Measurements from ENCODE around the gene CHIT1.

Gene CHIT1

DNA sequence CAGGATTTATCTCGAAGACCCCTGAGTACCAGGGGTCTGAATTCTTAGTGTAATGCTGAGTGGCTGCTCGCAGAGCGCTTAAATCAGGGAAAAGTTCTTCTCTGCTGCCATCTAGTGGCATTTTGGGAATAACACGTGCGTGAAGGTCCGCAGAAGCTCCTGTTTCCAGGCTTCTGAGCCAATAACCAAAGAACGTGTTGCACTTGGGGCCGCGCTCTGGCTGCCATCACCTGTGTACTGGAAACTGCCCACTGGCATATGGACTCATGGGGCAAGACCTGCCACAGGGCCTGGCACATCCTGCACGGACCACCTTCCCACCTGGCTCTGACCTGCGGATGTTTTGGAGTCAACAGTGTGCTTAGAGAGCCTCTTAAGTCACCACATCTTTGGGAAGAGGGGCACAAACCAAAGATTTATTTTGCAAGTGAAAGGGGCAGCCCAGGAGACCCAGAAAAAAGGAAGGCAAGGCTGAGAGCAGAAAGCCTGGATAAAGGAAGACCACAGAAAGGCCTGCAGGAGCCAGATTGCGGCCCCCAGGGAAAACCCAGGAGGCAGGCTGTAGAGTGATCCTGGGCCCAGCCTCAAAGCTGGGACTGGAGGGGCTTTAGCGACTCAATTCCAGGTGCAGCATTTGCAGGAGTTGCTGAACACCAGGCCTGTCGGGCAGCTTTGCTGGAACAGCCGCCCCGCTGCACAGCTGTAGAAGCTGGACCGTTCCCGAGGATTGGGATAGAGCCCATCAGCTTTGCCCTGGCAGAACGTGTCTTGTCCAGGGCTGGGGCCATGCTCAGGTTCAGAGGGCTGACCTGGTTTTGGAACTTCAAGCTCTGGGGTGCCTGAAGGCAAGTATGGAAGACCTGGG, 13.0 kb downstream of the CHIT1 start:
- peak; percentile 69 for DNase-seq (ENCODE audit: low spot score)

DNA sequence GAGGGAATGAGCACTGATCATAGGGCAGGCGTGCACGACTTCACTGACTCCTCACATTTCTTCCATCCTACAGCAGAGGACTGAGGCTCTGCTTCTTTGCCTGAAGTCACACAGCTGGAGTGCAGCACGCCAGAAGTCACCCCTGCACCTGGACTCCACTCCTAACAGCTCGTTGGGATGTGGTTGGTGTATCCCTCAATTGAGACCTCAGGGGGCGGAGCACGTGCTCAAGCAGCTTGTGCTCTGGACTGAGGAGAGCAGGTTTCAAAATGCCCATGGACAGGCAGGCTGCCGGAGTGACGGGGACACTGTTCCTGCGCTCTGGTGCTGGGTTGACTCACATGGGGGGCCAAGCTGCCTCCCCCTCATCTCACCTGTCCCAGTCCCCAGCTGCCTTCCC, 13.9 kb downstream of the CHIT1 start:
- no peak for DNase-seq (ENCODE audit: low spot score)

DNA sequence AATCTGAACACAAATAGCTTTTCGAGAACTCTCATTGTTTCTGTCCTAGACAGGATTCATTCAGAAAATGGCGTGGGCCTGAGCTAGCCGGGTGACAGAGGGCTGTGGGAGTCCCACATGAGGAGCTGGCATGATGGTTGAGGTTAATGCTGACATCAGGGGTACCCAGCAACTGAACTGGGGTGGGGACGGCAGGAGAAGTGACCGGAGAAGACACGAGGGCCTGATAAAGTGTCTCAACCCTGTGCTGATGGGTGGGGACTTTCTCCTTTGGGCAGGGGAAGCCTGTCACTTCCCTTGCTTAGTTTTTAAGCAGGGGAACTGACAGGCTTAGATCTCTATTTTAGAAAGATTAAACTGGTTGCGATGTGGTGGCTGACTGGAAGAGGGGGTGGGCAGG, 14.6 kb downstream of the CHIT1 start:
- DNase-seq (ENCODE audit: low spot score): no peak

DNA sequence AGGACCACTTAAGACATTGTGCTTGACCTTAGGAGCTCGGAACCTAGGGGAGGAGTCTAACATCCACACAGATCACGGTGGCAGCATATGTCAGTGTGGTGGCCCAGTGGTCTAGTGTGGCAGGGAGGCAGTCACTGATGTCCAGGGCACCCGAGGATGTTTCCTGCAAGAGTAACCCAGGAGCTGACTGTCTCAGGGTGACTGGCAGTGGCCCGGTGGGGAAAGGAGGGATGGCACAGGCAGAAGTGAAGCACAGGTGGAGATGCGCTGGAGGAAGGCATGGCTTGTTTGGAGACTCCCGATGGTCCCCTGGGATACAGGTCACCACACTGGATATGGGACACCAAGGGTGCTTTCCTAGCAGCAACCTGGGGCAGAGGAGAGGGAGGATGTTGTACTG, 16.3 kb downstream of the CHIT1 start:
- DNase-seq (ENCODE audit: low spot score): no peak

DNA sequence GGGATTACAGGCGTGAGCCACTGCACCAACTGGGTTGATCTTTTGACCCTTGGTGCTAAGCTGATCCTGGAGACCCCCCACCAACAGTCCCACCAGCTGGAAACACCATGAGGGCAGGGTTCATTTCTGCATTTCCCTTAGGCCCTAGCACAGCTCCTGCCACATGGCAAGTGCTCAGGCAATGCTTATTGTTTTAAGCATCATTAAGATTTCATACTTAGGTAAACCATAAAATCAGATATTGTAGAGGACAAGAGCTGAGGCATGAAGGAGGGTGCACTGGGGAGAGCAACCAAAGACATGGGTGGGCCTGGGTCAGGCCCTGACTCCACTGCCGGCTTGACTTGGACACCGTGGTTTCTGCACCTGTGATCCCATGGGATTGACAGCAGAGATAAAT, 17.7 kb downstream of the CHIT1 start:
- no peak for DNase-seq (ENCODE audit: low spot score)

DNA sequence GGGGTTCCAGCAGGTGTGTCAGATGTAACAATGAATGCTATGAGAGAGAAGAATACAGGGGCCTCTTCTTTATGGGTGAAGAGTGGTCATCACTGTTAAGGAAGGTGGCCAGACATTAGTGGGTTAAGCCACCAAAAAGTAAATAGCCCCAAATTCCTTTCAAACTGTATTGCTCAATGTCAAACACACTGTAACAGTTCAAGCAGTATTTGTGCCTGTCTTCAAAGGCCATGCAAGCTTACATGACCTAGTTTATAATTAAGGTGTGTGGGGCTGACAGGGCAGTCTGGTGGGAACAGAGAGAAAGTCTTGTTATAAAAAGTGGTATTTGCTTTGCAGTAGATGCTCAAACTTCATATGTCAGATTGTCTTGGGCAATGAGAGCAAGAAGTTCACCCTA, 18.5 kb downstream of the CHIT1 start:
- DNase-seq (ENCODE audit: low spot score): no peak

DNA sequence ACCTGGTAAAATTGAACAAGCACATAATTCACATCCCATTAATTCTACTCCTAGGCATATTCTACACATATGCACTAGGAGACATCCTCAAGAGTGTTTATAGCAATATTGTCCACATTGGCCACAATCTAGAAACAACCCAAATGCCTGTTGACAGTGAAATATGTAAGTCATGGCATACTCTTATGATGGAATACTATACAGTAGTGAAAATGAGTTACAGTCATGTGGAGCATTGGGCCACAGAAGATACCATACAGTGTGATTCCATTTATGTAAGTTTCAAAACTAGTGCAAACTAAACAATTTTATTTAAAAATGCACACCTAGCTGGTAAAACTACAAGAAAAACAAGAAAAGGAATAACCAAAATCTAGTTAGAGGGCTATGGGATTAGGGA, 19.1 kb downstream of the CHIT1 start:
- no peak for DNase-seq (ENCODE audit: low spot score)

DNA sequence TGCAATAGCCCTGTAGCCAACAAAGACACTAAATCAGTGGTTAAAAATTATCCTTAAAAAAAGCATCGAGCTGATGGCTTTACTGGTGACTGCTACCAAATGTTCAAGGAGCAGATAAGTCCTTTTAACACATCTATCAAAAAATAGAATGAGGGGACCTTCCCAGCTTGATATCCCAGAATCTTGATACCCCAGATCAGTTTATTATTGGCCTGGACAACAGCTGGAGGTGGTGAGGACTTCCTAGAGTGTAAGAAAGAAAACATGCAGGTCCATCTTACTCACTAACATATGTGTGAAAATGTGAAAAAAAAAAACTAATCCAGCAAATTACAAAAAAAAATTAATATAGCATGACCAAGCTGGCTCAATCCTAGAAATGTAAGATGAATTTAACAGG, 21.3 kb downstream of the CHIT1 start:
- DNase-seq (ENCODE audit: low spot score): no peak

DNA sequence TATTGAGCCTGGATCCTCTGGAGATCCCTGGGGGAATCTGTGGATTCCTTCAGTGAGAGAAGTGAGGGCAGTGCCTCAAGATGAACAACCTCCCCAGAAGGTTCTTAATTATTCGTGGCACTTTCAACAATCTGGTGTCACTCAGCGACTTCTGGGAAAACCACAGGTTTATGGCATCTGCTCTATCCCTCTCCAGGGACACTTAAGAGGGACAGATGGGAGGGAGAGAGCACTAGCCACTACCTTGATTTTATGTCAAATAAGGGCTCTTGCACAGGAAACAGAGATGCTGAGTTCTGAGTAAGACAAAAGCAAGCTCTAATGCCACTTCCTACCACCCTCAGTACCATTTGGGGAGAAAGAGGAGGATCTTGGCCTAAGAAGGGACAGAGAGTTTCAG, 21.7 kb downstream of the CHIT1 start:
- DNase-seq (ENCODE audit: low spot score): no peak

DNA sequence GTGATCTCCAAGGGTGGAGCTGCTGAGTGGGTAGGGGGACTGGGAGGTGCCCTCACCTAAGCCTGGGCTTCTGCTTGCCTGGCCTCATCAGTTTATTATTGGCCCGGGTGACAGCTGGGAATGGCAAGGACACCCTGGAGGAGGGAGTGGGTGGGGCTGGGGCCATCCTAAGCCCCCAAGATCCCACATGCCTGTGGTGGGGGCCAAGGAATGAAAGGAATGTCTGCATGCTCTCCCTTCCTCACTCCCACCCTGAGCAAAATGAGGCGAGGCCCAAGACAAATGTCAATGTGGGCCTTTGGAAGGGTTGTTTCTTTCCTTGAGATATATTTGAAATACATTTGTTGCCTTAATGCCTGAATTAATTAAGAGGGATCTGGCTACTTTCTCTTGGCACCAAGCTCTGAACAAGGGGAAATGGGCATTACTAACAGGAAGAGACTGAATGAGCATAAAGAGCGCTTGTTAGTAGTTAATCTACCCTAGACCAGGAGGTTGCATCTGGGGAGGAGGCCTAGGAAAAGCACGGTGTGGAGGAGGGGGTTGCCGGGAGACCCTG, 23.3 kb downstream of the CHIT1 start:
- DNase-seq (ENCODE audit: low spot score): no peak

DNA sequence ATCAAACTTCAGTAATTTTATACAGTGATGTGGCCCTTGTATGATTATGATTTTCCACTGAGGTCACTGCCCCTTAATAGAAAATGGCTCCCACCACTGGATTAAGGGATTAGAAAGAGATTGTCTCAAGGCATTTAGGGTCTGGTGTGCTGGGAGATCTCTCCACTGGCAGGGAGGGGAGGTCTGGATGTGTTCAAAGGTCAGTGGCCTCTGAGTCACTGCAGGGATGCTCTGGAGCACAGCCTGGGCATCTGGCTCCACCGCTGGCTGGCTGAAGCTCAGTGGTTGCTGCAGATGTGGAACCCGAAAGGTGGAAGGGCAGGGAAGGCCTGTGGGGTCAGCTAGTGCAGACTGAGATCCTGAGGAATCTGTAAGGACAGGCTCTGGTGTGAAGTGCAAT, 24.7 kb downstream of the CHIT1 start:
- no peak for DNase-seq (ENCODE audit: low spot score)

DNA sequence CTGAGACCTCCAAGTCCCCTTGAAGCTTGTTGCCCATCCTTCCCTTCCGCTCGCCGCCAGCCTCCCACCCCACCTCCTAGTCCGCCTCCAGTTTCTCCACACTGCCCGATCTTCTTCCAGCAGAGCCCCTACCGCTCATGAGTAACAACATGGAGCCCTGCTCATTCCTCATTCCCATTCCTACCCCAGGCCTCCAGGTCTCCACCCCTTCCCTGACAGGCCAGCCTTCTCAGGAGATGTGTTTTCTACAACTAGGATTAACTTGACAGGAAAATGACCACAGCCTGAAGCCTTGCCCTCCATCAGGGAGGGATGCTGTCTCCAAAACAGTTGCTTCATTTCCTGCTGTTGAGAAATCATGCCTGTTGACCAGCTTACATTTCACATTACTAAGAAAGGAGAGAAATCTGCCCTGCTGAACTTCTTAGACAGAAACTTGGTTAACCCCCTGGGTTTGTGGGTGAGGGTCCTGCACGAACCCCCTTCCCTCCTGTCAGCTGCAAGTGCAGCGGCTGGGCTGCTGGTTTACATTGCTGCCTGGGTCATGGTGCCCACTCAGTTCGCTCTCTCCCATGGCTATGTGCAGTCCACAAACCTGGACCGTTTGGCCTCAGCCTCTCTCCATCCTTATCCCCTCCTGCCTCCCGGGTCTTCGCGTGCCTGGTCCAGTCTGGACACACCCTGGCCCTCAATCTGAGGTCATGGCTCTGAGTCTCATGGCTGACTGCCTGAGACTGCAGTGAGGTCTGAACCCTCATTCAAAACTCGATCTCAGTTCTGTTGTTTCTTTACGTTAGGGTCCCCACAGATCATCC, 26.8 kb downstream of the CHIT1 start:
- DNase-seq (ENCODE audit: low spot score): no peak

DNA sequence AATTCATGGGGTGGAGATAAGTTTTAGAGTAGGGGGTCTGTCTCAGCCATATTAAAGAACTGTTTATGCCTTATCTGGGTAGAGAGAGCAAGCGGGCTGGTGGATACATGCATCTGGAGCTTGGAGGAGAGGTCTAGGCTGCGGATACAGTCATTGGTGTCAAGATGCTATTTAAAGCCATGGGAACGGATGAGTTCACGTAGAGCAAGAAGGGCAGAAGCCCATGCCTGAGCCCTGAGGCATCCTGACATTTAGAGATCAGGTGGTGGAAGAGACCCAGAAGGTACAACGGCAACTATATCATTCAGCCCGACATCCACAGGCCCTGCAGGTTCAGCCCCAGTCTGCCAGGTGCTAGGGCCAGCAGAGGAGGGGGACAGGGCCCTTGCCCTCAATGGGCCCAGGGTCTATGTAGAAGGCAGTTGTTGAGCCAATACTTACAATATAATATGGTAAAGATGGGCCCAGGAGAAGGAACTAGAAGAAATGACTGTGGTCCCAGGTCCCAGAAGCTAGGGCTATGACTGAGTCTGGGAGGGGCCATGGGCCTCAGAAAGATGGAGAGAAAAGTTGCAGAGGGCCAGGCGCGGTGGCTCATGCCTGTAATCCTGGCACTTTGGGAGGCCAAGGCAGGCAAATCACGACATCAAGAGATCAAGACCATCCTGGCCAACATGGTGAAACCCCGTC, 27.8 kb downstream of the CHIT1 start:
- DNase-seq (ENCODE audit: low spot score): no peak

DNA sequence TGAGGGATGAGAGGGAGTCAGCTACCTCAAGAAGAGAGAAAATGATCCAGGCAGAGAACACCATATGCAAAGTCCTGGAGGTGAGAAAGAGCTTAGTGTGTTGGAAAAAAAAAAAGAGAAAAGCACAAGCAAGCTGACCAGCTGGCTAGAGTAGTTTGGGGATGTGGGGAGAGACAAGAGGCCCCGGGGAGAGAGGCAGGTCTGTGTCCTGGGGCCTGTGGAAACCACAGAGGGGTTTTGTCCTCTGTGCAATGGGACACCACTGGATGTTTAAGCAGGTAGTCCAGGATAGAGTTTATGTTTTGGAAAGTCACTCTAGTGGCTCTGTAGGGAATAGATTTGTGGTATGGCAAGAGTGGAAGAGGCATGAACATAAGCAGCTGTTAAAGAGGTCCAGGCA, 28.6 kb downstream of the CHIT1 start:
- no peak for DNase-seq (ENCODE audit: low spot score)

DNA sequence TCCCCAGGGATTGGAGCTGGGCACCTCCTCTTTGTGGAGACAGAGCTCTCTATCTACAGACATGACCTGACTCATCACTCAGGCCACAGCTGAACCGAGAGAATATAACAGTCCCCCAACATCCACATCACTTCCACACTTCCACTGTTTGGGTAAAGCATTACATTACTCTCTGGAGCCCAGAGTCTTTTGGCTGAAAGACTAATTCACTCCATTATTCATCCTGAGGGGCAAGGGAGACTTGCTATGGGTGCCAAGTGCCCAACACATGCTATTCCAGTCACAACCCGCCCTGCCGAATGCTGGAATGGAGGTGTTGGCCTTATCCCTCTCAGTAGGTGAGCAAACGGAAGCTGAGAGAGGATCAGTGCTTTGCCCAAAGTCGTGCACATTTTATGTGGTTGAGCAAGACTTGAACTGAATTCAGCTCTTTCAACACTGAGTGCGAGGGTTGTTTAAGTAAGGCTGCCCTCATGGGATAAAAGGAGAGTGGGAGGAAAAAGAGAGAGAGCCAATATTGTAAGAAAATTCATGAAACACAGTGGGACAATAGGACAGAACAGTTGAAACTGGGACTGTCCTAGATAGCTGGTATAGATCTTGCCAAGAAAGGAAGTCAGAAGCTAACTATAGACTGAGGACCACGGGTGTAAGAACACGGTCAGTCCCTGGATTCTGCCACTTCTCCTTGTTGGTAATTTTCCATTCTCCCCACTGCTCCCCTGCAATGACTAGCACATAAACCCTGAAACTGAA, 29.5 kb downstream of the CHIT1 start:
- DNase-seq (ENCODE audit: low spot score): no peak

DNA sequence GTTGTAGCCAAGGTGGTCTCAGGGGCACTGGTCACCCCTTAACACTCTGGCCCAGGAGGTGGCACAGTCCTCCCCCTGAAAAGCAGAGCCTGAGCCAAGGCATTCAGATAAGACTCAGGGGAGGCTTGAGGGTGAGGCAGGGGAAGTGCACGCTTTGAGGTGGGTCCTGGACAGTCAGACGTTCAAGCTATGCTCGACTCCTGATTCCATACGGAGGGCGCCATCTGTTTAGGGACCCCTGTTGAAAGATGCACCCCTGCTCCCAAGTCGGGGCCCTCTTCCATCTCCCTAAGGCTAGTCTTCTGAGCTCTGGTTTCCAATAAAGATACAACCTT, 30.0 kb downstream of the CHIT1 start:
- no peak for DNase-seq (ENCODE audit: low spot score)

DNA sequence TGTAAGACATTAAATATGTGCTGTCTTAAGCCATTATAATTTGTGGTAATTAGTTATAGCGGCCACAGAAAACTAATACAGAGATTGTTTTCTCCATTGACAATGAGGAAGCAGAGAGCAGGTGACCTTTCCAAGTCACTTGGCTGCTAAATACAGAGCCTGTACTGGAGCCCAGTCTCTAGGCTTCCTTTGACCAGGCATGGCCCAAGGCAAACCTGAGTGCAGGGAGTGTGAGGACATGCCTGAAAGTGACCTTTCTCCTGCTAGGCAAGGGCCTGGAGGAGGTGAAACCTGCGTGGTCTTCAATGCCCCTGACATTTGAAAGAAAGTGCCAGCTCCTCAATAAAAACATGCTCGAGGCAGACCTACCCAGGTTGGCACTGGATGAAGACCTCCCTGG, 30.5 kb downstream of the CHIT1 start:
- DNase-seq (ENCODE audit: low spot score): no peak

DNA sequence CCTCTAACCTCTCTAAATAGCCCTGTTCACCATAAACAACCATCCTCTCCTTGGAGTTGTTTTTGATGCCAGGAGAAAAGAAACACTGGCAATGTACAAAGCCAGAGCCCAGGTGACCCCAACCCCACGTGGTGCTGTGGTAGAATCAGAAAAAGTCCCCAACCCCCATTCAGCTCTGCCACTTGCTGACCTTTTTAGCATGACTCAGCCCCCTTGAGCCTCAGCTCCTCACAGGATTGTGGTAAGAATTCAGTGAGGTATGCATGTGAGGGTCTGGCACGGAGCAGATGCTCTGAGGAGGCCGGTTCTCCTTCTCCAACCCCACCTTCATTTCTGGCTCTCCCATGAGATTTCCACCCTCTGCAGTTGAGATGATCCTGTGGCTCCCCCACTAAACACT, 31.8 kb downstream of the CHIT1 start:
- DNase-seq (ENCODE audit: low spot score): peak; percentile 74

DNA sequence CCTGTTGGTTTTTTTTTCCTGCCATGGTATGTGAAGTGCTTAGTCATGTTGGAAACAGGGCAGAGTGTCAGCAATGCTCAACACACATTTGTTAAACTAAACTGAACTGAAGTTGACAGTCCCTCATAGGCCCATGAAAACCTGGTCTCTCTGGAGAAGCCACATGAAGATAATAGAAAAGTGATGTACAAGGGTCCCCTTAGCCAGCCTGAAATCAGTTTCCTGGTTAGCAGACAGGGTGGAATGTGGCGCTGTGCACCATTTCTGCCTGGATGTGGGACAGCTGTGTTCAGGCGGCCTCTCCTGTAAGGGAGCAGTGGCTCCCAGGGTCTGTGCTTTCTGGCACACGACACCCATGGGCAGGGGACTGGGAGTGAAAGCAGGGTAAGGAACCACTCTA, 33.1 kb downstream of the CHIT1 start:
- no peak for DNase-seq (ENCODE audit: low spot score)

DNA sequence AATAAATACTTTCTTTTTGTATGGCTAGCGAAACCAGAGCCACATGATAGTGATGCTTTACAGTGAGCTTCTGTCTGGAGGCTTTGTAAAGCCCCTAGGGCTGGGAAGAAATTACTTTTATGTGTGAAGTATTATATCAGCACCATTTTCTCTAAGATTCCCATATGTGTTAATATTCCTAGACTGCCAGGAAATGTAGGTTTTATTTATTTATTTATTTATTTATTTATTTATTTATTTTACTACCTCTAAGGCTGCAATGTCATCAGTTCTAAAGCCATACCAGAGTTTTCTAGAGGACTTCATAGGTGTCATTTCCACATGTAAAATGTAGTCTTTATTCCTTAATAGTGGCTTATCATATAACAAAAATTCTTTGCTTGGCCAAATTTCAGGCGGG, 38.5 kb downstream of the CHIT1 start:
- DNase-seq (ENCODE audit: low spot score): no peak

DNA sequence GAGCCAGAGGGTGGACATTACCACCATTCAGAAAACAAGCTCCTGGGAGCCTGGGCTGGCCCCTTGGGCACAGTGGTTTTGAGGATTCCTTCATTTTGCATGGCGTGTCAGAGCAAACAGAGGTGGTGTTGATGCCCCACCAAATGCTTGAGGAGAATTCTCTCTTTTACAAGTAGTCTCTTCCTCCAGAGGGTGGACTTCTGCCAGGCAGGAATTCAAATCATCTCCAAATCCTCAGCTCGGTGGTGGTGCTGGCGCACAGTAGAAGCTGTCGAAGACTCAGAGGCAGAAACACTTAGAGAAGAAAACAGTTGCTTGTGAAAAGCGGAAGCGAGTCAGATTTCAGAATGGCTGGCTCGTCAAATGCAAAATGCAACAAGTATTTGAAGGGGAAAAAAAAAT, 39.5 kb downstream of the CHIT1 start:
- no peak for DNase-seq (ENCODE audit: low spot score)

DNA sequence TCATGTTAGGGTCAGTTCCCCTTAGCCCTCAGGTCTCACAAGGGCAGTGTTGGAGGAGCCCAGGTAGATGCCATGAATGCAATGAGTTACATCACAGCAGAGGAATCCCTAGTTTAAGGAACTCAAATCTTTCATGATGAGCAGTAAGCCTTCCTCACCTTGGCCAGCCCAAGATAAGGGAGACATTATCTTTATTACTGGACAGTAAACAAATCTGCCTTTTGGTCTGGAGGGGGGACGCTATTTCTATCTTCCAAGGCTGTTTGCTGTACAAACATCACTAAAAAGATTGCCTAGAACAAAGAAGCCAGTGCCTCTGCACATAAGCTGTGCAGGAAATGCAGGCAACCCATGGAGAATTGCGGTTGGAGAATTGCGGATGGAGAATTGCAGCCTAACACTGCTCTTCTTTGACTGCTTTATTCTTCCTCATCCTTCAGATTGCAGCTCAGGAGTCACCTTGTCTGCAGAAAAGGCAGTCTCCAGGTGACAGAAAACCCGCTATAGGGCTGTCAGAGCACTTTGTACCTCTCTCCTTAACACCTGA, 40.7 kb downstream of the CHIT1 start:
- no peak for DNase-seq (ENCODE audit: low spot score)

Data from kidney tubule cell (primary cell).